ENCODE results near the gene EEPD1. TPM values are rescaled to one million over a fixed set of nuclear protein-coding genes. Genes with fewer than 3 reads are reported as not detected.

EEPD1 gene
- total and polyA plus RNA-seq, 4 donors: 2.3 to 12.3 (median 7.1) TPM

- Histone ChIP-seq H3K9me3 (ENCODE audit: control insufficient read depth in 4 of 4, low read length in 3 of 4) (no peaks in the 10 kb centered on the region), H3K36me3 (ENCODE audit: control insufficient read depth in 4 of 4, insufficient read depth in 3 of 4, low read depth in 1 of 4, low read length in 3 of 4) (no peaks in the 10 kb centered on the region), H3K9ac (ENCODE audit: low read depth in 1 of 2, low read length in 2 of 2) (no peak overlapping the region), H3K27me3 (ENCODE audit: control insufficient read depth in 4 of 4, insufficient read depth in 4 of 4, low read length in 3 of 4) (no peaks in the 10 kb centered on the region), H3K4me1 (ENCODE audit: control insufficient read depth in 4 of 4, insufficient read depth in 4 of 4, low read length in 3 of 4) (peaks cover 12 to 24% (median 15%) of the 10 kb centered on the region in 4 donors), H3K27ac (ENCODE audit: low read depth in 1 of 2, low read length in 2 of 2) (no peak overlapping the region), H3K4me3 (ENCODE audit: low read depth in 1 of 3, low read length in 3 of 3) (no peak overlapping the region)
- TF ChIP-seq REST (IDR thresholded peaks at IDR 0.05): no peak
- TF ChIP-seq SP1 (IDR thresholded peaks at IDR 0.05): no peak
- TF ChIP-seq FOXA1 (IDR thresholded peaks at IDR 0.05): no peak
- no peak for TF ChIP-seq GABPA (IDR thresholded peaks at IDR 0.05 in 1 of 2, conservative IDR thresholded peaks at IDR 0.05 in 1 of 2)
- TF ChIP-seq MAX (IDR thresholded peaks at IDR 0.05): no peak
- no peak for TF ChIP-seq TAF1 (conservative IDR thresholded peaks at IDR 0.05)
- no peak for TF ChIP-seq FOXA2 (IDR thresholded peaks at IDR 0.05)
- TF ChIP-seq RAD21 (IDR thresholded peaks at IDR 0.05): no peak
- no peak for TF ChIP-seq ZBTB33 (IDR thresholded peaks at IDR 0.05)
- no peak for TF ChIP-seq ATF3 (IDR thresholded peaks at IDR 0.05)
- TF ChIP-seq NR2F2 (IDR thresholded peaks at IDR 0.05): no peak
- no peak for TF ChIP-seq CTCF (IDR thresholded peaks at IDR 0.05; ENCODE audit: low read depth, low read length, missing input control)
- no peak for TF ChIP-seq RXRA (IDR thresholded peaks at IDR 0.05)
- DNase-seq (ENCODE audit: low spot score): no peak
- 97% methylated on average over 18 of the region's 18 CpGs for WGBS
Measured at GRCh38 chr7:36305226-36305625, 152.2 kb downstream of the EEPD1 start.

- Histone ChIP-seq H3K27ac (ENCODE audit: low read depth in 1 of 2, low read length in 2 of 2) (no peak overlapping the region), H3K9ac (ENCODE audit: low read depth in 1 of 2, low read length in 2 of 2) (no peak overlapping the region), H3K9me3 (ENCODE audit: control insufficient read depth in 4 of 4, low read length in 3 of 4) (no peaks in the 10 kb centered on the region), H3K4me1 (ENCODE audit: control insufficient read depth in 4 of 4, insufficient read depth in 4 of 4, low read length in 3 of 4) (peaks cover 11 to 20% (median 15%) of the 10 kb centered on the region in 4 donors), H3K27me3 (ENCODE audit: control insufficient read depth in 4 of 4, insufficient read depth in 4 of 4, low read length in 3 of 4) (no peaks in the 10 kb centered on the region), H3K4me3 (ENCODE audit: low read depth in 1 of 3, low read length in 3 of 3) (no peak overlapping the region), H3K36me3 (ENCODE audit: control insufficient read depth in 4 of 4, insufficient read depth in 3 of 4, low read depth in 1 of 4, low read length in 3 of 4) (no peaks in the 10 kb centered on the region)
- DNase-seq (ENCODE audit: low spot score): no peak
- WGBS: 96% methylated on average over 5 of the region's 5 CpGs
- TF ChIP-seq JUND (IDR thresholded peaks at IDR 0.05) (no peak), YY1 (IDR thresholded peaks at IDR 0.05) (no peak), ZBTB33 (IDR thresholded peaks at IDR 0.05) (no peak), ATF3 (IDR thresholded peaks at IDR 0.05) (no peak), SP1 (IDR thresholded peaks at IDR 0.05) (no peak), EGR1 (IDR thresholded peaks at IDR 0.05; ENCODE audit: low read depth in 2 of 2) (no peak), FOXA1 (IDR thresholded peaks at IDR 0.05) (no peak)
Measured at GRCh38 chr7:36305648-36306047, 152.6 kb downstream of the EEPD1 start.

Data from liver (tissue), 9 donors.